Activated T-helper 1 cell treated with anti-CD3 and anti-CD28 coated beads, Interleukin-12 subunit alpha, Interleukin-12 subunit beta, Interleukin-2, Interleukin-4 antibody, amounts not matched to agents 30 ng/mL and 10 ng/mL and 1 ng/mL, durations not matched to agents 14 hours and 24 hours and 36 hours (primary cell): Measurements from ENCODE around the gene KRTAP5-11. TPM values are rescaled to one million over a fixed set of nuclear protein-coding genes. Genes with fewer than 3 reads are reported as not detected.
A peak's percentile ranks its signal among the peaks of the same experiment; 100 is the strongest.
"Not testable (repeated sequence)": the region's sequence is repeated elsewhere in the genome, so short reads cannot be mapped to it uniquely, and the experiment has no call there.

ENCODE experiments used
- DNase-seq: peaks from one replicate; pipeline ENCODE4 v3.0.0; 2021; ENCODE audit warnings: low spot score
- H3K27ac Mint-ChIP-seq: one replicate; pipeline ENCODE4 v1.8.0; 2021; ENCODE audit warnings: mild to moderate bottlenecking, mixed read lengths
- H3K27me3 Mint-ChIP-seq: one replicate; pipeline ENCODE4 v1.8.0; 2022; ENCODE audit warnings: mild to moderate bottlenecking, moderate library complexity, mixed read lengths; ENCODE audit not compliant: insufficient read depth
- H3K36me3 Mint-ChIP-seq: one replicate; pipeline ENCODE4 v1.8.0; 2021; ENCODE audit warnings: low read depth, mixed read lengths
- H3K4me1 Mint-ChIP-seq: one replicate; pipeline ENCODE4 v1.8.0; 2021; ENCODE audit warnings: low read depth, mixed read lengths
- H3K4me3 Mint-ChIP-seq: one replicate; pipeline ENCODE4 v1.8.0; 2021; ENCODE audit warnings: mild to moderate bottlenecking, moderate library complexity, mixed read lengths
- H3K9me3 Mint-ChIP-seq: one replicate; pipeline ENCODE4 v1.8.0; 2021; ENCODE audit warnings: mixed read lengths
- intact Hi-C: fragments of 100-400 bp; cut with micrococcal nuclease; formaldehyde crosslinking; loops from one replicate; pipeline ENCODE4 v1.15.1; 2024
- total RNA-seq: library from RNA; stranded (reverse); gene quantifications from 2 replicates; pipeline ENCODE4 v1.2.3, GENCODE V29; 2022

The KRTAP5-11 gene
- total RNA-seq, 1 donor from 2014 or later: not detected

GRCh38 chr11:71542879-71543777 lies 39.5 kb downstream of the KRTAP5-11 start:
- H3K4me3 Mint-ChIP-seq: no peak overlapping the region
- H3K27me3 Mint-ChIP-seq: no peaks in the 10 kb centered on the region
- no peaks in the 10 kb centered on the region for H3K36me3 Mint-ChIP-seq
- no peak overlapping the region for H3K27ac Mint-ChIP-seq
- H3K4me1 Mint-ChIP-seq: no peaks in the 10 kb centered on the region
- H3K9me3 Mint-ChIP-seq: peaks cover 13% of the 10 kb centered on the region
- DNase-seq: no peak
- intact Hi-C loops: no loop called here

DNA sequence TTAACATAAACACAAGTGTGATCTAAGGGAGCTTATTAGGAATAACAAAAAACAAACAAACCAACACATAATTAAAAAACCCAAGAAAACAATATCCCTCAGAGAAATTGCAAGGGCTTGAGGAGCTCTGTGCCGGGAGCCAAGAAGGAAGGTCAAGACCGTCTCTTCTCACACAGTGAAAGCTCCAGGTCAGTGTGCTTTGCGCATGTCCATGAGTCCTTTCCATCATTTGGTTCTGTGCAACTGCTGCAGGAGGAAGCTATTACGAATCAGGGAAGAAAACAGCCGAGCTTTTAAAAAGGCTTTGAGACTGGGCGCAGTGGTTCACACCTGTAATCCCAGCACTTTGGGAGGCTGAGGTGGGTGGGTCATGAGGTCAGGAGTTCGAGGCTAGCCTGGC lies 40.3 kb downstream of the KRTAP5-11 start:
- no peak for DNase-seq
- Mint-ChIP-seq H3K27ac (no peak overlapping the region), H3K27me3 (no peaks in the 10 kb centered on the region), H3K9me3 (peaks cover 13% of the 10 kb centered on the region), H3K4me3 (no peak overlapping the region), H3K4me1 (no peaks in the 10 kb centered on the region), H3K36me3 (no peaks in the 10 kb centered on the region)
- intact Hi-C loops: no loop called here

GRCh38 chr11:71540521-71541304 lies 42.0 kb downstream of the KRTAP5-11 start:
- H3K27ac Mint-ChIP-seq: peak overlapping the region; percentile 64
- DNase-seq, intact Hi-C loops, H3K27me3 Mint-ChIP-seq, H3K36me3 Mint-ChIP-seq, H3K4me3 Mint-ChIP-seq, H3K4me1 Mint-ChIP-seq: not testable (repeated sequence)
- peaks cover 13% of the 10 kb centered on the region for H3K9me3 Mint-ChIP-seq

DNA sequence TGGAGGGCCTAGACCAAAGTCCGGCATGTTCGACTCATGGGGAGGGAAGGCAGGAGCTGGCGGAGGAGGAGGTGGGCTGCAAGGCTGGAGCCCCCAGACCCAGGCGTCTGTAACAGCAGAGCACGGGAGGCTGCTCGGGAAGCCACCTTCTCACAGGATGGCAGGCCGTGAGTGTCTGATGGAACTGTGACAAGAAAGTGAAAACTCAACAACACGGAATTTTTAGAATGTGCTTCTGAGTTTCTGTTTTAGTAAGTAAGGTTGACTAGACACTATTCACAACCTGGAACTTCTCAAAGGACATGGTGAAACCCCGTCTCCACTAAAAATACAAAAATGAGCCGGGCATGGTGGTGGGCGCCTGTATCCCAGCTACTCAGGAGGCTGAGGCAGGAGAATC lies 42.7 kb downstream of the KRTAP5-11 start:
- H3K4me3 Mint-ChIP-seq, DNase-seq, H3K36me3 Mint-ChIP-seq, H3K27me3 Mint-ChIP-seq, H3K27ac Mint-ChIP-seq, H3K4me1 Mint-ChIP-seq, intact Hi-C loops: not testable (repeated sequence)
- H3K9me3 Mint-ChIP-seq: peaks cover 13% of the 10 kb centered on the region

- H3K9me3 Mint-ChIP-seq: peaks cover 13% of the 10 kb centered on the region
- H3K4me3 Mint-ChIP-seq: no peak overlapping the region
- DNase-seq: no peak
- no peak overlapping the region for H3K27ac Mint-ChIP-seq
- no peaks in the 10 kb centered on the region for H3K36me3 Mint-ChIP-seq
- no peaks in the 10 kb centered on the region for H3K4me1 Mint-ChIP-seq
- intact Hi-C loops: no loop called here
- H3K27me3 Mint-ChIP-seq: no peaks in the 10 kb centered on the region
These were observed 43.7 kb downstream of the KRTAP5-11 start for GRCh38 chr11:71539017-71539416.

DNA sequence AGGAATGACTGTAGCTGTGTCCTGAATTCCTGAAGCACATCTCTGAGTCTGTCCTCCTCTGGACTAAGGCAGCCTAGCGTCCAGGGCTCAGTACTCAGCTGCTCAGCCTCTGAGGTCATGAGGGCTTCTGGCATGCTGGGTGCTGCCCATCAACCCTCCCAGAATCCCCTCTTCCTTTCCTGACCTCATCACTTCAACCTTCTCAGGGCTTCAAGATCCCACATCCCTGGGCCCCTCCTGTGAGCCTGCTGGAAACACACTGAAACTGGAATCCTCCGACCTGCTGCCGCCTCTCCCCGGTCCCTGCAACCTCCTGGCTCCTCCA lies 44.0 kb downstream of the KRTAP5-11 start:
- no peak for DNase-seq
- H3K4me1 Mint-ChIP-seq: no peaks in the 10 kb centered on the region

GRCh38 chr11:71537977-71538665 lies 44.6 kb downstream of the KRTAP5-11 start, which contains the start of gene KRTAP5-8:
Gene KRTAP5-8, plus strand, starts transcription at chr11:71538025. Its CDS starts 31 bp downstream, at chr11:71538056.
- H3K36me3 Mint-ChIP-seq, H3K27me3 Mint-ChIP-seq, DNase-seq, H3K27ac Mint-ChIP-seq, intact Hi-C loops, H3K4me1 Mint-ChIP-seq, H3K4me3 Mint-ChIP-seq: not testable (repeated sequence)
- peaks cover 13% of the 10 kb centered on the region for H3K9me3 Mint-ChIP-seq

More for the DNA sequence above, 44.0 kb downstream of the KRTAP5-11 start:
- peaks cover 13% of the 10 kb centered on the region for H3K9me3 Mint-ChIP-seq
- H3K27me3 Mint-ChIP-seq: no peaks in the 10 kb centered on the region
- no peak overlapping the region for H3K4me3 Mint-ChIP-seq
- no peaks in the 10 kb centered on the region for H3K36me3 Mint-ChIP-seq
- intact Hi-C loops: no loop called here
- H3K27ac Mint-ChIP-seq: no peak overlapping the region

DNA sequence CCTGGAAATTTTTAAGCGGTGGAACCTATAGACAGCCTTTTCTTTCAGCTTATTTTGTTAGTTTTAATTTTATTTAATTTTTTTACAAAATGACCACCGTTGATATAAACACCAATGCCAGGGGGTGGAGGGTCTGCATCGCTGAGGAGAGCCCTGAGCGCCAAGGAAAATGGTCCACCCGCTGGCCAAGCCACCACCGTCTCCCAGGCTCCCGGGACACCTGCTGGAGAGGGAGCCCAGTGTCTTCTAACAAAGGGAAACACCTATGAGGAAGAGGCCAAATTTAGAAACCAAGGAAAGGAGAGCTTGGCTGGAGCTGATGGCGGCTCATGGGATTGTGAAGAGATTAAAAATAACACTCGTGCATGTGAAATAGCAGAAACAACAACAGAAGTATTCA lies 45.1 kb downstream of the KRTAP5-11 start:
- peaks cover 13% of the 10 kb centered on the region for H3K9me3 Mint-ChIP-seq
- no peak for DNase-seq
- no peak overlapping the region for H3K4me3 Mint-ChIP-seq
- H3K27ac Mint-ChIP-seq: no peak overlapping the region
- intact Hi-C loops: no loop called here
- H3K27me3 Mint-ChIP-seq: no peaks in the 10 kb centered on the region
- H3K4me1 Mint-ChIP-seq: no peaks in the 10 kb centered on the region
- no peaks in the 10 kb centered on the region for H3K36me3 Mint-ChIP-seq

GRCh38 chr11:71535825-71536224 lies 46.9 kb downstream of the KRTAP5-11 start:
- intact Hi-C loops: no loop called here
- Mint-ChIP-seq H3K27ac (no peak overlapping the region), H3K36me3 (no peaks in the 10 kb centered on the region), H3K4me3 (no peak overlapping the region), H3K4me1 (no peaks in the 10 kb centered on the region), H3K9me3 (peaks cover 4% of the 10 kb centered on the region), H3K27me3 (peaks cover 2% of the 10 kb centered on the region)
- no peak for DNase-seq

GRCh38 chr11:71534711-71535608 lies 47.7 kb downstream of the KRTAP5-11 start:
- H3K4me3 Mint-ChIP-seq, H3K27me3 Mint-ChIP-seq, H3K36me3 Mint-ChIP-seq, H3K9me3 Mint-ChIP-seq, intact Hi-C loops, DNase-seq, H3K27ac Mint-ChIP-seq, H3K4me1 Mint-ChIP-seq: not testable (repeated sequence)

DNA sequence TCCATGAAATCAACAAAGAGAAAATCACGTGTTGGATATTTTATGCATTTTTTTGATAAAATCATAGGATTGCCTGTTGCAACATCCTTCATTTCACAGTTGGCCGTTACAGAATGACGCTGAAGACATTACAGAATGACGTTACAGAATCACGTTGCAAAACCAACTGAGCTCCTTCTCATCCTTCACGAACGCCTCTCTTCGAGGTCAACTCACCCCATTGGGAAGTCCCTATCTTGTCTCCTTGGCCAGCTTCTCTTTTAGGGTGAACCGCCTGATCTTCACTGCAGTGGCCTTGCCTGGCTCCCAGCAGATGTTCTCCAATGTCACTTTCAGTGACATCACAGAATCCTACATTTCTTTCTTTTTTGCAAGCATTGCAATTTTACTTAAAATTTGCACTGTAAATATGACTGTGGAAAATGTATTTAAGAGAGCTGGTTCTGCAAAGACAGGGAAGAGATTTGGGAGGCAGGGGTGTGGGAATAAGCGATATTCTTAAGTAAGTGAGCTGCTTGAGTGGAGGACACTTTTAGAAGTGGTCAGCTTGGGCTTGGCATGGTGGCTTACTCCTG lies 50.6 kb downstream of the KRTAP5-11 start:
- peaks cover 7% of the 10 kb centered on the region for H3K27me3 Mint-ChIP-seq
- no peaks in the 10 kb centered on the region for H3K4me1 Mint-ChIP-seq
- no peak overlapping the region for H3K27ac Mint-ChIP-seq
- intact Hi-C loops: no loop called here
- no peak for DNase-seq
- H3K9me3 Mint-ChIP-seq: no peaks in the 10 kb centered on the region
- no peaks in the 10 kb centered on the region for H3K36me3 Mint-ChIP-seq
- no peak overlapping the region for H3K4me3 Mint-ChIP-seq
